GM19240 (cell line): Measurements from ENCODE around the gene ATP10B.

Source experiments
- DNase-seq: peaks from one replicate; pipeline ENCODE4 v3.0.0; 2011; ENCODE audit warnings: low spot score; ENCODE audit not compliant: insufficient read length

The ATP10B gene

GRCh38 chr5:160555581-160555970 is 296.4 kb downstream of the ATP10B start:
- DNase-seq: no peak

- DNase-seq: no peak
Observed at GRCh38 chr5:160550075-160550474, 301.9 kb downstream of the ATP10B start.

- no peak for DNase-seq
Observed at GRCh38 chr5:160548949-160549645, 302.9 kb downstream of the ATP10B start.

- no peak for DNase-seq
Observed at GRCh38 chr5:160547872-160548271, 304.1 kb downstream of the ATP10B start.

- no peak for DNase-seq
Observed at GRCh38 chr5:160547061-160547460, 304.9 kb downstream of the ATP10B start.

GRCh38 chr5:160545832-160546231 is 306.2 kb downstream of the ATP10B start:
- no peak for DNase-seq

- no peak for DNase-seq
Observed at GRCh38 chr5:160543395-160543794, 308.6 kb downstream of the ATP10B start.

GRCh38 chr5:160542840-160543239 is 309.2 kb downstream of the ATP10B start:
- DNase-seq: no peak

- no peak for DNase-seq
Observed at GRCh38 chr5:160542281-160542680, 309.7 kb downstream of the ATP10B start.

- no peak for DNase-seq
Observed at GRCh38 chr5:160539431-160539830, 312.6 kb downstream of the ATP10B start.

GRCh38 chr5:160537940-160538339 is 314.1 kb downstream of the ATP10B start:
- DNase-seq: no peak

GRCh38 chr5:160537116-160537515 is 314.9 kb downstream of the ATP10B start:
- DNase-seq: no peak

- no peak for DNase-seq
Observed at GRCh38 chr5:160534914-160535313, 317.1 kb downstream of the ATP10B start.

GRCh38 chr5:160534125-160534524 is 317.9 kb downstream of the ATP10B start:
- DNase-seq: no peak

- DNase-seq: no peak
Observed at GRCh38 chr5:160525471-160526261, 326.3 kb downstream of the ATP10B start.

GRCh38 chr5:160524827-160525226 is 327.2 kb downstream of the ATP10B start:
- DNase-seq: no peak

- no peak for DNase-seq
Observed at GRCh38 chr5:160523502-160524163, 328.4 kb downstream of the ATP10B start.

GRCh38 chr5:160521392-160521663 is 330.7 kb downstream of the ATP10B start:
- no peak for DNase-seq

- DNase-seq: no peak
Observed at GRCh38 chr5:160520609-160521391, 331.2 kb downstream of the ATP10B start.

GRCh38 chr5:160516696-160517530 is 335.1 kb downstream of the ATP10B start:
- no peak for DNase-seq

GRCh38 chr5:160514866-160515265 is 337.1 kb downstream of the ATP10B start:
- no peak for DNase-seq
